Activated CD4-positive, alpha-beta T cell treated with anti-CD3 and anti-CD28 coated beads, Interleukin-2, amount 10 ng/mL, durations not matched to agents 24 days and 14 days (primary cell): ENCODE measurements around the gene LRIG1. TPM values are rescaled to one million over a fixed set of nuclear protein-coding genes. Genes with fewer than 3 reads are reported as not detected.
"Not testable (repeated sequence)": the region's sequence is repeated elsewhere in the genome, so short reads cannot be mapped to it uniquely, and the experiment has no call there.

ENCODE experiments used
- DNase-seq: peaks from one replicate; pipeline ENCODE4 v3.0.0; 2022
- H3K27ac Mint-ChIP-seq: one replicate; pipeline ENCODE4 v1.8.0; 2022; ENCODE audit warnings: mild to moderate bottlenecking, mixed read lengths
- H3K27me3 Mint-ChIP-seq: one replicate; pipeline ENCODE4 v1.8.0; 2022; ENCODE audit warnings: mixed read lengths
- H3K36me3 Mint-ChIP-seq: one replicate; pipeline ENCODE4 v1.8.0; 2022; ENCODE audit warnings: low read depth, mild to moderate bottlenecking, mixed read lengths
- H3K4me1 Mint-ChIP-seq: one replicate; pipeline ENCODE4 v1.8.0; 2021; ENCODE audit warnings: mixed read lengths
- H3K4me3 Mint-ChIP-seq: one replicate; pipeline ENCODE4 v1.8.0; 2022; ENCODE audit warnings: mild to moderate bottlenecking, moderate library complexity, mixed read lengths
- H3K9me3 Mint-ChIP-seq: one replicate; pipeline ENCODE4 v1.8.0; 2021; ENCODE audit warnings: mixed read lengths
- intact Hi-C: fragments of 100-400 bp; cut with micrococcal nuclease; formaldehyde crosslinking; loops from one replicate; pipeline ENCODE4 v1.15.1; 2023
- total RNA-seq: library from RNA; stranded (reverse); gene quantifications from 2 replicates; pipeline ENCODE4 v1.2.3, GENCODE V29; 2022

LRIG1 gene
- total RNA-seq, 1 donor from 2014 or later = 50.3 TPM

DNA sequence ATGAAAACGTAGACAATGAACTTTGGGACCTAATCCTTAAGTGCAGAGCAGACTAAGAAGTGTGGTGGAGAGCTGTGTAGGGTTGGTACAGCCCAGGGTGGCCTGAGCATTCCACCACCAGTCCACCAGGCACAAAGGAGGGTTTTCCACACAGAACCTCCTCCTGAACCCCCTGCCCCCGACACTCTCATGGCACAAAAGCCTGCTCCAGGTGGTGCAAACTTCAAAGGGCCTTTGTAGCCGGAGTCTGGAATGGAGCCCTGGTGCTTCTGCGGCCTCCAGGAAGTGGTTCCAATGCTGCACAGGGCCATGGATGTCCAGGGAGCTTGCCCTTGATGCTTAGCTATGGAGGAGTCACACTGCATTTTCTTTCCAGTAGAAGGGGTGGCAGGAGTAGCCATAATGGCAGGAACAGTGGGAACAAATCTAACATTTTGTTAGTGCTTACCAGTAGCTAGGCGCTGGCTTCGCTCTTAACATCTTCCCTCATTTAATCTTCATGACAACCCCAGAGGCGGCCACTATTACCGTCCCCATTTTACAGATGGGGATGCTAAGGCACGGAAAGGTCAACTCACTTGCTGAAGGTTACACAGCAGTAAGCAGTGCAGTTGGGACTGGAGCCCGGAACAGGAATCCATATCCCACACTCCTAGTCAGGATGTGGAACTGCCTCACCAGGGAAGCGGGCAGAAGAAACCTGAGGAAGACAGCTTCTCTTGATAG, 68.6 kb downstream of the LRIG1 start:
- Mint-ChIP-seq H3K9me3 (no peaks in the 10 kb centered on the region), H3K4me1 (peaks cover 25% of the 10 kb centered on the region), H3K36me3 (peaks cover 27% of the 10 kb centered on the region), H3K27me3 (no peaks in the 10 kb centered on the region), H3K27ac (no peak overlapping the region), H3K4me3 (no peak overlapping the region)
- intact Hi-C loops = no loop called here
- DNase-seq = no peak

DNA sequence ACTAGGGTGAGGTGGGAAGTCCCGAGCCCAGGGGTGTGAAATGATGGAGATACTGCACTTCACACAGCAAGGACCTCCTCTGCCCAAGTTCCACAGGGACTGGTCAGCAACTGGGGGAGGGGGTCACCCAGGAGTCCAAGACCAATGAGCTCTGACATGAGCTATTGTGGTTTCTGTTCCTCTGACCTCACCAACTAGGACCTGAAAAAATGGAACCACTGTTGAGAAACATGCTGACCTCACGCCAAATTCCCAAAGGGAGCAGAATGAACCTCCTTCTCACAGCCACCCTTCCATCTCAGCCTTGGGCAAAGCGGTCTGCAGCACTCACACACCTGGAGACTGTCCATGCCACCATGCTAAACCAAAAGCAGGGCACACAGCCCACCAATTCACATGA, 69.3 kb downstream of the LRIG1 start:
- intact Hi-C loops = no loop called here
- Mint-ChIP-seq H3K9me3 (no peaks in the 10 kb centered on the region), H3K4me1 (peaks cover 30% of the 10 kb centered on the region), H3K27ac (no peak overlapping the region), H3K4me3 (no peak overlapping the region), H3K36me3 (peaks cover 25% of the 10 kb centered on the region), H3K27me3 (no peaks in the 10 kb centered on the region)
- no peak for DNase-seq

DNA sequence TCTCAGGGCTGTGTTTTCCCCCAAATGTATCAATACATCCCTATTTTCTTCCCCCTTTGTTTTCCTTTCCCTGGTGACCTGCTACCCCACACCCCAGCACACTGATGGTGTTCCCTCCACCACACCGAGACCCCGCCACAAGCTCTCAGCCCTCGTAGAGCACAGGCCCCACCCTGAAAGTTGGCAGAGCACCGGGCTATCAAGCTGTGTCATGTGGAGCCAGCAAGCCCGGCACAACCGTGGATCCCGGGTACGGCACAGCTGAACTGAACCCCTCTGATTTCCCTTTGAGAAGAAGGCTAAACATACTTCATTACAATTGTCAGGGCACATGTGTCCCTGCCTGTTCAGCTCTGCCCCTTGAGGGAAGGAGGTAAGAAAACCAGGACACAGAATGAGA, 69.9 kb downstream of the LRIG1 start:
- Mint-ChIP-seq H3K27ac (no peak overlapping the region), H3K4me3 (no peak overlapping the region), H3K9me3 (no peaks in the 10 kb centered on the region), H3K4me1 (peaks cover 31% of the 10 kb centered on the region), H3K36me3 (peaks cover 26% of the 10 kb centered on the region), H3K27me3 (no peaks in the 10 kb centered on the region)
- no peak for DNase-seq
- intact Hi-C loops = no loop called here

DNA sequence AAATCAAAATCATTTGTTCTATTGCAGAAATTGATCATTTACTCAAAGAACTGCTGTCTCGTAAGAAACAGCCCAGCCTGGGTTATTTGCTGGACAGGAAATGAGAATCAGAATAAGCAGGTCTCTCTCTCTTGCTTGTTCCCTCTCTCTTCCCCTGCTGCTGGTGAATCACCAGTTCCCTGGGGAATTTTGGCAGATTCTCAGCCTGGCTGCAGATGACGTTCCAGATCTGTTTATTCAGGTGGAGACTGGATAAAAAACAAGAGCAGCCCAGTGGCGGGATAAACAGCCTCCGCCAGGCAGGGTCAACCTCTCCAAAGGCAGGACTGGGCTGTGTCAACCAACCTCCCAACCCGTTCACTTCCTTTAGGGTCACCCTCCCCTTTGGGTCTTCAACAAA, 72.1 kb downstream of the LRIG1 start:
- Mint-ChIP-seq H3K4me3 (no peak overlapping the region), H3K36me3 (peaks cover 27% of the 10 kb centered on the region), H3K27ac (no peak overlapping the region), H3K9me3 (peaks cover 4% of the 10 kb centered on the region), H3K4me1 (peaks cover 32% of the 10 kb centered on the region), H3K27me3 (no peaks in the 10 kb centered on the region)
- no peak for DNase-seq
- intact Hi-C loops = no loop called here

DNA sequence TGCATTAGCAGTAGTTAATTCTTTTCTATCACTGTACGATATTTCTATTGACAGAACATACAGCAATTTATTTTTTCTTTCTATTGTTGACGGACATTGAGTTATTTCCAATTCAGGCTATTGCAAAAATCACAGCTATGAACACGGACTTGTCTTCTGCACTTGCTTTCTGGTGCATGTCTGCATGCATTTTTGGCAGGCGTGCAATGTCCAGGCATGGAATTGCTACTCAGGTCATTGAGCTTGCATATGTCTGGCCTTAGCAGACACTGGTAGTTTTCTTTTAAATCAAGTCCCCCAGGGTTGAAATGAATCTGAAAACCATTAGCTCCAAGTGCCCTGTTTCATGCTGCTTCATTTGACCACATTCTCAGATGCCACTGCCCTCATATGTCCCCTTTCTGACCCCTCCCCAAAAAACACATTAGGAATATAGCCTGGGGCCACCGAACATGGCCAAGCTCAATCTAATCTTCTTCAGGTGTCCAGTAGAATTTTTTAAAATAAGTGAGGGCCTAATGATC, 72.8 kb downstream of the LRIG1 start:
- Mint-ChIP-seq H3K9me3 (peaks cover 4% of the 10 kb centered on the region), H3K4me3 (no peak overlapping the region), H3K27ac (no peak overlapping the region), H3K4me1 (peaks cover 27% of the 10 kb centered on the region), H3K36me3 (peaks cover 30% of the 10 kb centered on the region), H3K27me3 (no peaks in the 10 kb centered on the region)
- no peak for DNase-seq
- intact Hi-C loops = no loop called here

DNA sequence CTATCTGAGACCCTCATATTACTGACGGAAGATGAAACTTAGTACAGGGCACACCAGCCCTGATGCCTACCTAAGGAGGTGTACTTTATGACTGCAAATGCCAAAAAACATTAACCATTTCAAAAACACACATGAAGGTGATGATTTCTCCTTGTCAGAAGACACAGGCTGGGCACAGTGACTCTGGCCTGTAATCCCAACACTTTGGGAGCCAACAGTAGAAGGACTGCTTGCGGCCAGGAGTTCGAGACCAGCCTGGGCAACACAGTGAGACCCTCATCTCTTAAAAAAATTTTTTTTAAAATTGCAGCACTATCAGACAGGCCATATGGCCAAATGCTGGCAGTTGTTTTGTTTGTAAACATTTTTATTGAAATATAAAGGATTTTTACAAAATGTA, 73.5 kb downstream of the LRIG1 start:
- no peak overlapping the region for H3K27ac Mint-ChIP-seq
- H3K9me3 Mint-ChIP-seq = peaks cover 10% of the 10 kb centered on the region
- H3K36me3 Mint-ChIP-seq = peaks cover 37% of the 10 kb centered on the region
- H3K27me3 Mint-ChIP-seq = no peaks in the 10 kb centered on the region
- intact Hi-C loops = no loop called here
- no peak for DNase-seq
- H3K4me1 Mint-ChIP-seq = peaks cover 30% of the 10 kb centered on the region
- no peak overlapping the region for H3K4me3 Mint-ChIP-seq

DNA sequence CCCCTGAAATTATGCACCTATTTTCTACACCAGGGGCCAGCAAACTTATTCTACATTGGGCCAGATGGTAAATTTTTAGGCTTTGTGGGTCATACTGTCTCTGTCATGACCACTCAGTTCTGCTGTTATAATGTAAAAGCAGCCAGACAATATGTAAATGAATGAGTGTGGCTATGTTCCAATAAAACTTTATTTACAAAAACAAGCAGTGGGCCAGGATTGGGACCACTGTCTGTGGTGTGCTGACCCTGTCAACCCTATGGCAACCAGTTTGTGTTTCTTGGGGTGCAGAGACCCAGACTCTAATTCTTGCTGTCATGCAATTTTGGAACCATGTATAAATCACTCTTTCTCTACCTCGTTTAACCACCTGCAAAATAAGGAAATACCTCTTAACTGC, 74.7 kb downstream of the LRIG1 start:
- H3K4me3 Mint-ChIP-seq = no peak overlapping the region
- no peak for DNase-seq
- no peaks in the 10 kb centered on the region for H3K27me3 Mint-ChIP-seq
- intact Hi-C loops = no loop called here
- H3K27ac Mint-ChIP-seq = no peak overlapping the region
- H3K9me3 Mint-ChIP-seq = peaks cover 14% of the 10 kb centered on the region
- H3K36me3 Mint-ChIP-seq = peaks cover 45% of the 10 kb centered on the region
- peaks cover 29% of the 10 kb centered on the region for H3K4me1 Mint-ChIP-seq

DNA sequence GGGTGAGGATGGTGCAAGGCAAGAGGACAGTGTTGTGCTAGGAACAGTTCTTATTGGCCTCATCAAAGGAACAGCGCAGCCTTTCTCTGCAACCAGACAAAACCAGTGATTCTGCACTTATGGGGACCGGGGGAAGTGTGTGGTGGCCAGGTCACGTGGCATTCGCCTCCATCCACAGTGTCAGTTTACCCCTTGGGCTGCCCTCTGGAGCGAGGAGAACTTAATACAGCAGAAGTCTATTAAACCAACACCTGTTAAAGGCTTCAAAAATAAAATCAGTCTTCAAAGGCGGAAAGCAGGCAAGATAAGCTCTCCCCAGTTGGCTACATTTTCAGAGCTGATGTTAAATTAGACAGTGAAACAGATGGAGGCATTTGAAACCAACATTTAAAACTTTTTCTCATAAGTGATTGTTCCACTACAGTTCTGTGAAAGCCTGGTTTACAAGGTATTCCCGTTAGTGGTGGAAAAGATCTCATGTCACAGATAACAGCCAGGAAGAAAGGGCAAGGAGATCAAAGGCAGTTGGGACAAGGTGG, 75.2 kb downstream of the LRIG1 start:
- DNase-seq = no peak
- no peak overlapping the region for H3K27ac Mint-ChIP-seq
- H3K4me3 Mint-ChIP-seq = no peak overlapping the region
- no peaks in the 10 kb centered on the region for H3K27me3 Mint-ChIP-seq
- H3K9me3 Mint-ChIP-seq = peaks cover 19% of the 10 kb centered on the region
- intact Hi-C loops = no loop called here
- H3K36me3 Mint-ChIP-seq = peaks cover 50% of the 10 kb centered on the region
- H3K4me1 Mint-ChIP-seq = peaks cover 29% of the 10 kb centered on the region

DNA sequence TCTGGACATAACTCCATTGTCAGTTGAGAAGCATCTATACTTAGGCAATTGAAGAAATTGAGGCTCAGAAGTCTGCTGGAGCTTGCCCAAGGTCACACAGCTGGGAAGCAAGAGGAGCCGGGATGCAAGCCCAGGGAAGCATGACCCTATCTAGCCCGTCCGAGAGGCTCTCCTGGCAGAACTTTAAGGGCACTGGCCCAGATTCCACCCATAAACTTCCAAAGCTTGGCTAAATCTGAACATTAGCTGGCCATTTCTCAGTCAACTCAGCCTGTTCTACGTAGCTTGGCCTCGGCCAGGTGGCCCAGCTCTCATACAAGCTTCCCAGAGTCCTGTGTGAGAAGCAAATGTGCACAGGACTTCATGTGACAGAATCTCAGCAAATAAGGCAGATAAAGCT, 75.8 kb downstream of the LRIG1 start:
- Mint-ChIP-seq H3K9me3 (peaks cover 25% of the 10 kb centered on the region), H3K4me3 (no peak overlapping the region), H3K27me3 (no peaks in the 10 kb centered on the region), H3K27ac (no peak overlapping the region), H3K4me1 (peaks cover 35% of the 10 kb centered on the region), H3K36me3 (peaks cover 56% of the 10 kb centered on the region)
- intact Hi-C loops = no loop called here
- DNase-seq = no peak

DNA sequence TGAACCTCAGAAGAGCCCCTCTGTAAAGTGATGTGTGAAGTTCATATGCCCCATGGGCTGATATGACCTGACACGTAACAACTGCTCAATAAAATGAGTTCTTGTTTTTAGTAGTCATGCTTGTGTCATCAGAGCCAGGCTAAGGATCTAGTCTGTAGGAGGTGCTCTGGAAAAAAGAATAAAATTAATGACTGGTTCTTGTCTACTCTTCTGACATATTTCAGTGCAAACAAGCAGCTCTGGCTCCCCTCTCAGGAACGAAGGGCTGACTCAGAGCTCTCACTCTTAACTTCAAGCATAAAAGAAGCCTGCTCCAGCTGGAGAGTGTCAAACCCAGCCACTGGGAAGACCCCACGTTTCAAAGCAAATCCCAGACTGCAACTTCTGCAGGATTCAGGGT, 77.0 kb downstream of the LRIG1 start:
- intact Hi-C loops = no loop called here
- DNase-seq = no peak
- peaks cover 36% of the 10 kb centered on the region for H3K4me1 Mint-ChIP-seq
- no peaks in the 10 kb centered on the region for H3K27me3 Mint-ChIP-seq
- no peak overlapping the region for H3K4me3 Mint-ChIP-seq
- H3K36me3 Mint-ChIP-seq = peaks cover 59% of the 10 kb centered on the region
- H3K9me3 Mint-ChIP-seq = peaks cover 28% of the 10 kb centered on the region
- H3K27ac Mint-ChIP-seq = no peak overlapping the region

DNA sequence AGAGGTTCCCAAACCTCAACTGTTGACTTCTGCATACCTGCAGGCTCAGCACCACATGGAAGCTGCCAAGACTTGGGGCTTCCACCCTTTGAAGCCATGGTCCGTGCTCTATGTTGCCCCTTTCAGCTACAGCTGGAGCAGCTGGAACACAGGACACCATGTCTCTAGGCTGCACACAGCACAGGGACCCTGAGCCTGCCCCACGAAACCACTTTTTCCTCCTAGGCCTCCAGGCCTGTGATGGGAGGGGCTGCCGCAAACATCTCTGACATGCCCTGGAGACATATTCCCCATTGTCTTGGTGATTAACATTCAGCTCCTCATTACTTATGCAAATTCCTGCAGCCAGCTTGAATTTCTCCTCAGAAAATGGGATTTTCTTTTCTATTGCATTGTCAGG, 78.9 kb downstream of the LRIG1 start:
- H3K27me3 Mint-ChIP-seq, H3K4me3 Mint-ChIP-seq, H3K27ac Mint-ChIP-seq, intact Hi-C loops, DNase-seq: not testable (repeated sequence)
- Mint-ChIP-seq H3K36me3 (peaks cover 63% of the 10 kb centered on the region), H3K4me1 (peaks cover 36% of the 10 kb centered on the region), H3K9me3 (peaks cover 28% of the 10 kb centered on the region)

DNA sequence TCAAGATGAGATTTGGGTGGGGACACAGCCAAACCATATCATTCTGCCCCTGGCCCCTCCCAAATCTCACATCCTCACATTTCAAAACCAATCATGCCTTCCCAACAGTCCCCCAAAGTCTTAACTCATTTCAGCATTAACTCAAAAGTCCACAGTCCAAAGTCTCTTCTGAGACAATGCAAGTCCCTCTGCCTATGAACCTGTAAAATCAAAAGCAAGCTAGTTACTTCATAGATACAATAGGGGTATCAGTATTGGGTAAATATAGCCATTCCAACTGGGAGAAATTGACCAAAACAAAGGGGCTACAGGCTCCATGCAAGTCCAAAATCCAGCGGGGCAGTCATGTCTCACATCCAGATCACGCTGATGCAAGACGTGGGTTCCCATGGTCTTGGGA, 79.7 kb downstream of the LRIG1 start:
- H3K4me1 Mint-ChIP-seq = peaks cover 32% of the 10 kb centered on the region
- intact Hi-C loops, DNase-seq, H3K27ac Mint-ChIP-seq, H3K4me3 Mint-ChIP-seq, H3K27me3 Mint-ChIP-seq: not testable (repeated sequence)
- H3K9me3 Mint-ChIP-seq = peaks cover 28% of the 10 kb centered on the region
- peaks cover 66% of the 10 kb centered on the region for H3K36me3 Mint-ChIP-seq

DNA sequence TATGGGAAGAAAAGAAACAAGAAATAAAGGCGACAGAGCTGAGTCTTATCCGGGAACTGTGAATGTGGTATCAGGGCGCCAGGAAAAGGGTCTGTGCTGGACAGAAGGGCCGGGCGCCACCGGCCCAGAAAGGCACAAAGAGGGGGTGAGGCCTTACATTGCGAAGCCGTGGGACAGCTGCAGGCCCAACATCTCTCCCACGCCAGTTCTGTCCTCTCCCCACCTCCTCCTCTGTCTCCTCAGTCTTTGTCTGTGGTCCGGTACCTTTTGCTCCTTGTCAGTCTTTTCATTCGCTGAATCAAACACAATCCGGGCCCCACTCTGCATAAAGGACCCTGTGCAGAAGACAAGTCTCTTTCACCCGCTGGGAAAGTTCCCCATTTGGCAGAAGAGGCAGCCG, 81.8 kb downstream of the LRIG1 start:
- Mint-ChIP-seq H3K27ac (peak overlapping the region; percentile 67), H3K27me3 (no peaks in the 10 kb centered on the region)
- intact Hi-C loops = no loop called here

DNA sequence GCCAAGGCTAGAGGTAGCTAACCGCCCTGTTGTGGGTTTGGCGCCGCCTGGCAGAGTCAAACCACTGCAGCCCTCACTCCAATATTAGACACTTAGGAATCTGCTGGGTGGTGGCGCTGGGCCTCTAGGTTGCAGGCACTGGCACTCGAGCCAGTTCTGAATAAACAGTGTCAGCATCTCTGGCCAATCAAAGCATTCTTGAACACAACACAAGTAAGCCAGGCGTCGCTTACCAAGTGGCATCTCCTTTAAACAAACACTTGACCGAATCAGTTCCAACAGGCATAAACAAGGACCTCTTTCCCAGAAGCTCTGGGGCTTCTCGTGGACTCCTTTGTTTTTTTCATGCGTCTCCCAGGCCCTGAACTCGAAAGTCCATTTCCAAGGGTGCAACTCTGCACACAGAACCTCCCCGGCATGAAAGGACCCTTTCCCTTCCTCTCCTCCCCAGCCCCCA, 82.3 kb downstream of the LRIG1 start:
- Mint-ChIP-seq H3K4me1 (peaks cover 24% of the 10 kb centered on the region), H3K4me3 (no peak overlapping the region), H3K9me3 (peaks cover 24% of the 10 kb centered on the region), H3K27ac (no peak overlapping the region), H3K36me3 (peaks cover 64% of the 10 kb centered on the region), H3K27me3 (no peaks in the 10 kb centered on the region)
- no peak for DNase-seq
- intact Hi-C loops = no loop called here

More for the DNA sequence above, 81.8 kb downstream of the LRIG1 start:
- no peak overlapping the region for H3K4me3 Mint-ChIP-seq
- DNase-seq = no peak
- peaks cover 24% of the 10 kb centered on the region for H3K9me3 Mint-ChIP-seq
- H3K4me1 Mint-ChIP-seq = peaks cover 25% of the 10 kb centered on the region
- H3K36me3 Mint-ChIP-seq = peaks cover 67% of the 10 kb centered on the region
